Mesenteric fat pad (tissue), 1 donor: ENCODE data around the gene TRAF3IP1. TPM values are rescaled to one million over a fixed set of nuclear protein-coding genes. Genes with fewer than 3 reads are reported as not detected.
"Not testable (repeated sequence)": the region's sequence is repeated elsewhere in the genome, so short reads cannot be mapped to it uniquely, and the experiment has no call there.

Experiments
- DNase-seq: peaks from one replicate; pipeline ENCODE4 v3.0.0-alpha.2; 2020; ENCODE audit warnings: low spot score
- long read RNA-seq: library from polyadenylated mRNA; unstranded; transcript quantifications from one replicate; pipeline ENCODE4 v2.0.0, GENCODE V29; 2020
- total RNA-seq: library from RNA; stranded (reverse); fragmentation: NEBNext Ultra II Directional; extraction: Animal tissue kit (Norgen Biotek cat#: 25700); gene quantifications from one replicate; pipeline ENCODE4 v1.2.1, GENCODE V29; 2021
- donor health status: DM: yes; HTN: yes; CAD: no.

The TRAF3IP1 gene
- 24.5 TPM for total RNA-seq
- long read RNA-seq, partial matches to known transcripts, result 3 of 5 reads
- long read RNA-seq, other reads (novel, unspliced or antisense), result 2 of 5 reads

- DNase-seq, result peak; percentile 97
Observed at GRCh38 chr2:238320246-238320647, at the start of gene TRAF3IP1. Gene TRAF3IP1 (plus strand): TSS chr2:238320518. CDS start chr2:238320663, 145 bp downstream.

GRCh38 chr2:238270606-238271005, 49.7 kb upstream of the TRAF3IP1 start:
- no peak for DNase-seq

- DNase-seq, result no peak
Observed at GRCh38 chr2:238271061-238271554, 49.2 kb upstream of the TRAF3IP1 start.

GRCh38 chr2:238271686-238272085, 48.6 kb upstream of the TRAF3IP1 start:
- DNase-seq, result not testable (repeated sequence)

- no peak for DNase-seq
Observed at GRCh38 chr2:238272156-238272555, 48.2 kb upstream of the TRAF3IP1 start.

GRCh38 chr2:238273433-238273832, 46.9 kb upstream of the TRAF3IP1 start:
- DNase-seq, result not testable (repeated sequence)

DNA sequence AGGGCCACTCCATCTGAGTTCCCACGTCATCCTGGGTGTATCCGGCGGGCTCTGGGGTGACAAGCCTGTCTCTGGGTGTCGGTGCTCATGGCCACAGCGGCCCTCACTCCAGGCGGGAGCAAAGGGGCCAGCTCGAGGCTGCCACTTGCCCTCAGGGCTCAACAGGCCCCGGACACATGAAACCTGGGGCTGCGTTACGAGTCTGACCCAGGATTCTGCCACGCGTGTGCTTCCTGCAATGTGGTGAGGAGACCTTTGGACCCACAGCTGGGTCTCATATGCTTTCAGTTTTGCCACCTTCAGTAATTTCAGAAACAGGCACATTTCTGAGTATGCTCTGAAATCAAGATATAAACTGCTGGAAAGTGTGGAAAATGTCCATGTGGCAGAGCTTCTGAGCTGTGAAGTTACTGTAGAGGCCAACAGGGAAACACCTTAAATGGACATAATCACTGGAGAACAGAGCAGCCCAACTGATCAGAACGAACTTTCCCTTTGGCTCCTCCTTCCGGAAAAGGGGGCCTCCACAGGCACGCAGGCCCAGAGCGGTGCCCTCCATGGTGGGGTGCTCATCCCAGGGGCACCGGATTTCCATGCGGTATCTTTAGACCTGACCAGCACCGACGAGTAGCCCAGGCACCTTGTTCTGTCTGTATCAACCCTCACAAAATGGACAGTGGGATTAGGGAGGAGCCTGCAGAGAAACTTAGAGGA, 46.0 kb upstream of the TRAF3IP1 start:
- no peak for DNase-seq

GRCh38 chr2:238277695-238278094, 42.6 kb upstream of the TRAF3IP1 start:
- no peak for DNase-seq

- DNase-seq, result no peak
Observed at GRCh38 chr2:238278626-238279323, 41.5 kb upstream of the TRAF3IP1 start.

GRCh38 chr2:238279324-238279682, 41.0 kb upstream of the TRAF3IP1 start:
- DNase-seq, result no peak

GRCh38 chr2:238280083-238280825, 40.1 kb upstream of the TRAF3IP1 start:
- no peak for DNase-seq

DNA sequence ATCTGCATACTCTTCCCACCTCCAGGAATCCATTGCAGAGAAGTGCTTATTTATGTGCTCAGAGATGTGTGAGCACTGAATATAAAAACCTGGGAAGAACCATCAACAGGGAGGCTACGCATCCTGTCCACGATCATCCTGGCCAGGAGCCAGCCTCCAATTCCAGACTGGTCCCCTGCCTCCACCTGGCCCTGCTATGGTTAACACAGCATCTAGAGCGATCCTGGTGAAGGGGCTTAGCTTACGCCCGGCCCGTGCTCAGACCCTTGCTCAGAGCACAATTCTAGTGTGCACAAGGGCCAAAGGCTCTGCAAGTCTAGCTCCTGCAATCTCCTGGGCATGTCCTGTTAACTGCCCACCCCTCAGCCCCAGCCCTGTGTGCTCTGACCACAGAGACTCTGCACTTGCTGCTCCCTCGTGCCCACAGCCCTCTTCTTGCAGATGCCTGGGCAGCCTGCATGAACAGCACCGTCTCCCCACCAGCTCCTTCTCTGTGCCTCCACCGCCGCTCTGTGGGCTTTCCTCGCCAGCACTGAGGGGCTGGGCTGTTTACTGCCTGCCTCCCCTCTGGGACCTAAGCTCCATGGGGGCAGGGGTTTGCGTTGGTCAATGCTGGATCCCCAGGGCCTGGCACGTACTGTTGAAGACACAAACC, 38.4 kb upstream of the TRAF3IP1 start:
- no peak for DNase-seq

DNA sequence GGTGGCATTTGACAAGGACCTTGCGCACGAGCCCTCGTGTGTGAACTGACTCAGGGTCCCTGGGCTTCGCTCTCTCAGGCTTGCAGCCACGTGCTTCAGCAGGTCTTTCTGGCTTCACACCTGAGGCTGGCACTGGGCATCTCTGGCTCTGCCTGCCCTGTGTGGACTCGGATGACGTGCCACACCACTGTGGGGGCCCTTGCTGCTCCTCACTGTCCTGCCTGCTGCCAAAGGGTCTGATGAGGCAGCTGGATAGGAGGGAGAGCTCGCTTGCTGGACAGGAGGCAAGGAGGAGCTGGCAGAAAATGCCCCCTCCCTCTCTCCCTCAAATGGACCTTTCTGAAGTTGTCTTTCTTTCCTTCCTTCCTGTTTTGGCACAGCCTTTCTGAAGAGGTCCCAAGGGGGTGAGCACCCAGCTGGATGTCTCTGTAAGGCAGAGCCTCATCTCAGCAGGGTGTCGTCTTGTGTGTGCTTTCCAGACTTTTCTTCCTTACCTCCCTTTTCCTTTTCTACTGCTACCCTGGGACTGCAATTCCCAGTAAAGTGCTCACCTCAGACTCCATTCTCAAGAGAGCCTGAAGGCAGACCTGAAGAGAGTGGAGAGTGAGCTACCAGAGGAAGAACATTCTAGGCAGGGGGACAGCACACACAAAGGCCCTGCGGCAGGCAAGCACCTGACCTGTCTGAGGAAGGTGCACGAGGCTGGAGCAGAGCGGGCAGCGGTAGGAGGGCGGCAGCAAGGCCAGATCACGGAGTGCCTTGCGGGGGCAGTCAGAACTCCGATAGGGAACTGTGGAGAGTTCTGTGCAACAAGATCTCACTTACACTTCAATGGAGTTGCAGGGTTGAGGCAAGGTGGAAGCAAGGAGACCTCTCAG, 37.2 kb upstream of the TRAF3IP1 start:
- no peak for DNase-seq

GRCh38 chr2:238284802-238285515, 35.4 kb upstream of the TRAF3IP1 start:
- no peak for DNase-seq

GRCh38 chr2:238285653-238286082, 34.6 kb upstream of the TRAF3IP1 start:
- DNase-seq, result no peak

- no peak for DNase-seq
Observed at GRCh38 chr2:238286095-238286494, 34.2 kb upstream of the TRAF3IP1 start.

DNA sequence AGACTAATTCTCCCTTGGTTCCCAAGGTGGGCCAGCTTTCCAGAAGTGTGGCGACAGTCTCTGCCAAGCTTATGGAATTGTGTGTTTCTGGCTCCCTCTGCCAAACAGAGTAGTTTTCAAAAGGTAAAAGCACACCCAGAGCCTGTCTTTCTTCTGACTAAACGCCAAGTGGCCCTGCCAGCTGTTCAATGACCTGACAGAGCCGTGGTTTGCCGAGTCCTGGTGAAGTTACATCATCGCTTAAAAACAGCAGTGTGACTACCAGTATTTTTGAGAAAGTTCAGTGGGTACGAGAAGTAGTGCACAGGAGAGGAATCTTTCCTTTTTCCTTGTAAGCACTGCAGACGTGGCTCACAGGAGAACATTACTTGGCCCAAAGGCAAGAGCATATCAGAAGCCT, 33.8 kb upstream of the TRAF3IP1 start:
- no peak for DNase-seq

GRCh38 chr2:238286987-238287736, 33.2 kb upstream of the TRAF3IP1 start:
- DNase-seq, result no peak
